GM12873 (cell line): ENCODE measurements around the gene CACNB4.
A peak's percentile ranks its signal among the peaks of the same experiment; 100 is the strongest.

ENCODE experiments used
- TF ChIP-seq, protein P1 (sequence below): IDR thresholded peaks from 2 replicates; pipeline ENCODE4 v1.5.1; 2012; ENCODE audit warnings: low read depth, mild to moderate bottlenecking, moderate library complexity, low read length, control low read depth; ENCODE audit not compliant: insufficient read depth; ENCODE audit errors: missing control alignments

The CACNB4 gene

DNA sequence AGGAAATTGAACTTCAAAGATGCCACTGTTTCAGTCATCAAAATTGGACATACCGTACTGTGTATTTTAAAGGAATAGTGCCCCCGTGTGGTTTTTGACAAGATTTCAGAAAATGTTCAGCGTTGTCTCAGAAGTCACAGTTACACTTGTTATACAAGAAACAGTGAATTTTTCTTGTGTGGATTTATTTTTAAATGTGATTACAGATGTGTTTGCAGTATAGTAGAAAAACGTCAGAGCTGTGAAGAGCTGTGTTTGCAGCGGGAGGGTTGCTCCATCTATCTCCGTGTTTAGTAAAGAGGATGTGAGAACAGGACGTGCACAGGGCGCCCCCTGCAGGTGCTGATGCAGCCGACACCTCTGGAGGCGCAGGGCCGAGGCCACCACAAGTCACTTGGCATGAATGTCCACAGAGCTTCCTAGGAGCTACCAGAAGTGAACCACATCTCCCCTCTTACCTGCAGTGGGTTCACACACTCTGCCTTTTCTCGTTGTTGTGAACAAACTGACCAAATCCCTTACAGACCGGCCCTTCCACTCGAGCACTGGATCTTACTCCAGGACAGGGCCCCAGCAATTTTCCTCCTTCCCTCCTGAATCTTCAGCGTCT, 73.1 kb downstream of the CACNB4 start:
- TF ChIP-seq, protein P1, sequence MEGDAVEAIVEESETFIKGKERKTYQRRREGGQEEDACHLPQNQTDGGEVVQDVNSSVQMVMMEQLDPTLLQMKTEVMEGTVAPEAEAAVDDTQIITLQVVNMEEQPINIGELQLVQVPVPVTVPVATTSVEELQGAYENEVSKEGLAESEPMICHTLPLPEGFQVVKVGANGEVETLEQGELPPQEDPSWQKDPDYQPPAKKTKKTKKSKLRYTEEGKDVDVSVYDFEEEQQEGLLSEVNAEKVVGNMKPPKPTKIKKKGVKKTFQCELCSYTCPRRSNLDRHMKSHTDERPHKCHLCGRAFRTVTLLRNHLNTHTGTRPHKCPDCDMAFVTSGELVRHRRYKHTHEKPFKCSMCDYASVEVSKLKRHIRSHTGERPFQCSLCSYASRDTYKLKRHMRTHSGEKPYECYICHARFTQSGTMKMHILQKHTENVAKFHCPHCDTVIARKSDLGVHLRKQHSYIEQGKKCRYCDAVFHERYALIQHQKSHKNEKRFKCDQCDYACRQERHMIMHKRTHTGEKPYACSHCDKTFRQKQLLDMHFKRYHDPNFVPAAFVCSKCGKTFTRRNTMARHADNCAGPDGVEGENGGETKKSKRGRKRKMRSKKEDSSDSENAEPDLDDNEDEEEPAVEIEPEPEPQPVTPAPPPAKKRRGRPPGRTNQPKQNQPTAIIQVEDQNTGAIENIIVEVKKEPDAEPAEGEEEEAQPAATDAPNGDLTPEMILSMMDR: peak; percentile 98

DNA sequence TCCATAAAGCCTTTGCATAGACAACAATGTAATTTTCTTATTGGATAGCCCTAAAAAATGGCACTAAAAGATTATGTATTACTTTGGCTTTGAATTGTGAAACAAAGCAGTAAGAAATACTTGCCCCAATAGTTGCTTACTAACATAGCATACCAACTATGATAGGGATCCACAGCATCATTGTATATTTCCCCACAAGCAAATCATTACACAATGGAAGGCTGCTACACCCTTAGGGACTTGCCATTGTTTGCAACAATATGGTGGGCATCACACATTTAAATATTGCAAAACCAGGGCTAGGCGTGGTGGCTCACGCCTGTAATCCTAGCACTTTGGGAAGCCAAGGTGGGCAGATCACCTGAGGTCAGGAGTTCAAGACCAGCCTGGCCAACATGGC, 74.4 kb downstream of the CACNB4 start:
- TF ChIP-seq, protein P1: no peak

DNA sequence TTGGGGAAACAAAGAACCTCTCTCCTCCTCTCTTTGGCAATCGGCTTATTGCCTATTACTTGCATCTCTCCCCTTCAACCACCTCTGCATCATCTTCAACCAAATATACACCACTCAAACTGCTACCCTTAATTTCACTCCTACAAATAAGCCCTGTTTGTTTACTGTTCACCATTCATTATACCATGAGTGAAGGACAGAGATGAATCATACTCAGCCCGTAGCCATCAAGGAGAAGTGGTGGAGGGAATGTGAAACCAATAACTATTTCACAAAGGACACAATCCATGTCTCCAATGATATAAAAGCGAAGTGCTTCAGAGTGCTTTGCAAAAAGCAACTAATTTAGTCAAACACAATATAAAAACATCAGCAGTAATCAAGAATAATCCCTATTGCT, 76.8 kb downstream of the CACNB4 start:
- TF ChIP-seq, protein P1: no peak

DNA sequence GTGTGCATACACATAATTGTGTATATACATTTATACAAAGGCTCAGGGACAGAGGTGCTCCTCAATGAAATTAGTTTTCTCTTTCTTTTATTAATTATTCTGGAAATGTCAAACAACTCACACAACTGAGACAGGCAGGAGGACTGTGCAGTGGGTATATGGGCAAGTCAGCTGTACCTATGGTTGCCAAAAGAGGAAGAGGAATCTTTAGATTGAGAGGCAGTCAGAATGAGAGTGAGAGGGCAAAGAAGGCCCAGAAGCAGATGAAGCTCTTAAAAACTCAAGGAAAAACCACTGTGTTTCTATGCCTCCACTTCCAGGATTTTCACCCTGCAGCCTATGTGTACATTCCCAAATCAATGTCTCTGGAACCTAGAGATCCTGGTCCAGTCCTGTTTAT, 79.1 kb downstream of the CACNB4 start:
- TF ChIP-seq, protein P1: no peak

DNA sequence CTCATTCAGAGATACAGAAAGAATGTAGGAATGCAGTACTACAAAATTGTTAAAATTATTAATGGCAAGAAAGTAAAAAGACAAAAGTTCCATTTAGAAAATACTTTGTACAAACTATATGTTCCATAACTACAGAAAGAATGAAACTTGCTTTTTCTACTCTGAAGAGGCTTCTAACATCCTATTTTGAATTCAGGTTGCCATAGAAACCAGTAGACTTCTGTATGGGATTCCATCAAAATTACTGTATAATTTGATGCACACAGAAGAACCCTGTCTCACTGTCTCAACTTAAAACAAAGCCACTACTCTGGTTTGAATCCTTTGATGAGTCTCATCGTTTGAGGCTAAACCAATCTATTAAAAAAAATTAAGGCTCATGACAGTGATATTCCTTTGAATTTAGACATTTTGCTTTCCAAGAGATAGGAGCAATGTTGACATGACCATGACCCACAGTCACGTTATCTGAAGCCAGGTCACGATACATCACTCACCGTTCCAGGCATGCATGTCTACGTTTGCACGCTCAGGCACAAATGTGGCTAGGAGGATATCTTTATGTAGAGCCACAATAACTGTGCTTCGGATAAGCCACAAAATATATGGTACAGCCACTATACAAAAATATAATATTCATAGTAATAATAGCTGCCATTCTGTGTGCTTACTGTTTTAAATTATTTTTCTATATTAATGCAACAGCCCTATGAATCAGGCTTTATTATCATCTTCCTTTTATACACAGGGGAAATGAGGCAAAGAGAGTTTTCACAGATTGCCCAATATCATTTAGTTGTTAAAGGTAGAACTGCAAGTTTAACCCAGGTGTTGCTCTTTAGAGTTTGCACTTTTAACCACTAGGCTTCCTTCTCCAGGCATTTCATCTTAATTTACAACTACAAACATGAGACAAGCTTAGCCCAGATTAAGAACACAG, 82.4 kb downstream of the CACNB4 start:
- TF ChIP-seq, protein P1: no peak

DNA sequence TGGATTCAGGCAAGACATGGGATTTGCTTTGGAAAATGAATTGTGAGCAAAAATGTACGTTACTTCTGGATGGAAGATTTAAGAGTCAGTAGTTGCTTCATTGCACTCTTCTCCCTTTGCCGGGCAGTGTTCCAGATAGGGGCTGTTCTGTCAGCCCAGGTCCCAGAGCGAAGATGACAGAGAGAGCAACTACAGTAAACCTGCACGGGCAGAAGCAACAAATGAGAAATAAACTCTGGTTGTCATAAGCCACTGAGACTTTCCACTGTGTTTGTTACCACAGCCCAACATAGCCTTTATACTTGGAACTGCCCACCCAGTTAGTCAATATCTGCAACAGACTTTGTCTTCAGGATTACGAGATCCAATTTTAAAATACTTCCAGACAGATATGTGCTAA, 83.3 kb downstream of the CACNB4 start:
- TF ChIP-seq, protein P1: no peak

DNA sequence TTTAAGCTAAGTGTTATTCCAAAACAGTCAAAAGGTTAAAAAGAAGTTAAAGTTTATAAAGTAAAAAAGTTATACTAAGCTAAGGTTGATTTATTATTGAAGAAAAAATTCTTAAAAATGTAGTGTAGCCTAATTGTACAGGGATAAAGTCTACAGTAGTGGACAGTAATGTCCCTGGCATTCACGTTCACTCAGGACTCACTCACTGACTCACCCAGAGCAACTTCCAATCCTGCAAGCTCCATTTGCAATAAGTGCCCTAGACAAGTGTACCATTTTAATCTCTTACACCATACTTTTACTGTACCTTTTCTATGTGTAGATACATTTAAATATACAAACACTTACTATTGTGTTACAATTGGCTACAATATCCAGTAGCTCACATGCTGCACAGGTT, 86.1 kb downstream of the CACNB4 start:
- TF ChIP-seq, protein P1: no peak
